ENCODE results near the gene FLRT3.

The FLRT3 gene

GRCh38 chr20:14319704-14320103 lies 17.7 kb downstream of the FLRT3 start:
- 60% methylated on average over 1 of the region's 1 CpG for WGBS (ENCODE audit: insufficient coverage)
- CTCF ChIA-PET, result no interaction called here
- no peaks in the 10 kb centered on the region for H3K36me3 ChIP-seq (ENCODE audit: control insufficient read depth in 4 of 4, insufficient read depth in 4 of 4, low read length in 3 of 4)
- H3K4me1 ChIP-seq (ENCODE audit: control extremely low read depth in 1 of 4, control insufficient read depth in 4 of 4, insufficient read depth in 4 of 4, low read length in 3 of 4), result no peaks in the 10 kb centered on the region
- no peaks in the 10 kb centered on the region for H3K27me3 ChIP-seq (replicated peaks in 2 of 5; ENCODE audit: control insufficient read depth in 4 of 5, insufficient read depth in 5 of 5, low read length in 4 of 5)
- no peaks in the 10 kb centered on the region for H3K9me3 ChIP-seq (ENCODE audit: control extremely low read depth in 1 of 5, control insufficient read depth in 4 of 5, insufficient read depth in 2 of 5, low read depth in 1 of 5, low read length in 4 of 5)
- POLR2A ChIA-PET, result no interaction called here
- no peak overlapping the region for H3K4me3 ChIP-seq (ENCODE audit: control insufficient read depth in 1 of 7, extremely low read depth in 1 of 7, insufficient read depth in 4 of 7, low read depth in 2 of 7, low read length in 6 of 7)
- DNase-seq, result no peak
- H3K27ac ChIP-seq (ENCODE audit: insufficient read depth in 1 of 2, low read depth in 1 of 2, low read length in 2 of 2, poor library complexity in 1 of 2, severe bottlenecking in 2 of 2), result no peak overlapping the region

- ChIA-PET CTCF (no interaction called here), POLR2A (no interaction called here)
- no peaks in the 10 kb centered on the region for H3K9me3 ChIP-seq (ENCODE audit: control extremely low read depth in 1 of 5, control insufficient read depth in 4 of 5, insufficient read depth in 2 of 5, low read depth in 1 of 5, low read length in 4 of 5)
- H3K27me3 ChIP-seq (replicated peaks in 2 of 5; ENCODE audit: control insufficient read depth in 4 of 5, insufficient read depth in 5 of 5, low read length in 4 of 5), result no peaks in the 10 kb centered on the region
- no peak for DNase-seq
- 83% methylated on average over 1 of the region's 2 CpGs for WGBS (ENCODE audit: insufficient coverage)
- no peaks in the 10 kb centered on the region for H3K36me3 ChIP-seq (ENCODE audit: control insufficient read depth in 4 of 4, insufficient read depth in 4 of 4, low read length in 3 of 4)
- no peak overlapping the region for H3K27ac ChIP-seq (ENCODE audit: insufficient read depth in 1 of 2, low read depth in 1 of 2, low read length in 2 of 2, poor library complexity in 1 of 2, severe bottlenecking in 2 of 2)
- no peak overlapping the region for H3K4me3 ChIP-seq (ENCODE audit: control insufficient read depth in 1 of 7, extremely low read depth in 1 of 7, insufficient read depth in 4 of 7, low read depth in 2 of 7, low read length in 6 of 7)
- H3K4me1 ChIP-seq (ENCODE audit: control extremely low read depth in 1 of 4, control insufficient read depth in 4 of 4, insufficient read depth in 4 of 4, low read length in 3 of 4), result no peaks in the 10 kb centered on the region
Measured at GRCh38 chr20:14313341-14314020, 23.9 kb downstream of the FLRT3 start.

- WGBS (ENCODE audit: insufficient coverage), result 100% methylated on average over 1 of the region's 2 CpGs
- no peaks in the 10 kb centered on the region for H3K4me1 ChIP-seq (ENCODE audit: control extremely low read depth in 1 of 4, control insufficient read depth in 4 of 4, insufficient read depth in 4 of 4, low read length in 3 of 4)
- no peak for DNase-seq
- no peaks in the 10 kb centered on the region for H3K27me3 ChIP-seq (replicated peaks in 2 of 5; ENCODE audit: control insufficient read depth in 4 of 5, insufficient read depth in 5 of 5, low read length in 4 of 5)
- H3K36me3 ChIP-seq (ENCODE audit: control insufficient read depth in 4 of 4, insufficient read depth in 4 of 4, low read length in 3 of 4), result no peaks in the 10 kb centered on the region
- no peak overlapping the region for H3K27ac ChIP-seq (ENCODE audit: insufficient read depth in 1 of 2, low read depth in 1 of 2, low read length in 2 of 2, poor library complexity in 1 of 2, severe bottlenecking in 2 of 2)
- ChIA-PET CTCF (no interaction called here), POLR2A (no interaction called here)
- H3K9me3 ChIP-seq (ENCODE audit: control extremely low read depth in 1 of 5, control insufficient read depth in 4 of 5, insufficient read depth in 2 of 5, low read depth in 1 of 5, low read length in 4 of 5), result no peaks in the 10 kb centered on the region
- no peak overlapping the region for H3K4me3 ChIP-seq (ENCODE audit: control insufficient read depth in 1 of 7, extremely low read depth in 1 of 7, insufficient read depth in 4 of 7, low read depth in 2 of 7, low read length in 6 of 7)
Measured at GRCh38 chr20:14312001-14312400, 25.4 kb downstream of the FLRT3 start.

- CTCF ChIA-PET, result no interaction called here
- Histone ChIP-seq H3K4me1 (ENCODE audit: control extremely low read depth in 1 of 4, control insufficient read depth in 4 of 4, insufficient read depth in 4 of 4, low read length in 3 of 4) (no peaks in the 10 kb centered on the region), H3K36me3 (ENCODE audit: control insufficient read depth in 4 of 4, insufficient read depth in 4 of 4, low read length in 3 of 4) (no peaks in the 10 kb centered on the region), H3K27me3 (replicated peaks in 2 of 5; ENCODE audit: control insufficient read depth in 4 of 5, insufficient read depth in 5 of 5, low read length in 4 of 5) (no peaks in the 10 kb centered on the region), H3K4me3 (ENCODE audit: control insufficient read depth in 1 of 7, extremely low read depth in 1 of 7, insufficient read depth in 4 of 7, low read depth in 2 of 7, low read length in 6 of 7) (no peak overlapping the region), H3K9me3 (ENCODE audit: control extremely low read depth in 1 of 5, control insufficient read depth in 4 of 5, insufficient read depth in 2 of 5, low read depth in 1 of 5, low read length in 4 of 5) (no peaks in the 10 kb centered on the region), H3K27ac (ENCODE audit: insufficient read depth in 1 of 2, low read depth in 1 of 2, low read length in 2 of 2, poor library complexity in 1 of 2, severe bottlenecking in 2 of 2) (no peak overlapping the region)
- whole genome bisulfite sequencing (ENCODE audit: insufficient coverage), result 96% methylated on average over 3 of the region's 5 CpGs
- DNase-seq, result no peak
- POLR2A ChIA-PET, result interaction anchor here (0.6 kb wide), 1 partner anchor 748 kb away, joined by 3 read pairs; no protein-coding TSS in a partner anchor
Measured at GRCh38 chr20:14310977-14311627, 26.3 kb downstream of the FLRT3 start.

- CTCF ChIA-PET, result no interaction called here
Measured at GRCh38 chr20:14307956-14308355, 29.5 kb downstream of the FLRT3 start.

GRCh38 chr20:14304472-14304871 lies 32.9 kb downstream of the FLRT3 start:
- no peak overlapping the region for H3K27ac ChIP-seq (ENCODE audit: insufficient read depth in 1 of 2, low read depth in 1 of 2, low read length in 2 of 2, poor library complexity in 1 of 2, severe bottlenecking in 2 of 2)
- CTCF ChIA-PET, result no interaction called here
- no peak for DNase-seq
- no peaks in the 10 kb centered on the region for H3K4me1 ChIP-seq (ENCODE audit: control extremely low read depth in 1 of 4, control insufficient read depth in 4 of 4, insufficient read depth in 4 of 4, low read length in 3 of 4)
- peaks cover 0 to 1% (median 0%) of the 10 kb centered on the region in 5 experiments for H3K9me3 ChIP-seq (ENCODE audit: control extremely low read depth in 1 of 5, control insufficient read depth in 4 of 5, insufficient read depth in 2 of 5, low read depth in 1 of 5, low read length in 4 of 5)
- no peak overlapping the region for H3K4me3 ChIP-seq (ENCODE audit: control insufficient read depth in 1 of 7, extremely low read depth in 1 of 7, insufficient read depth in 4 of 7, low read depth in 2 of 7, low read length in 6 of 7)
- POLR2A ChIA-PET, result no interaction called here
- 80% methylated on average over 1 of the region's 1 CpG for WGBS (ENCODE audit: insufficient coverage)
- no peaks in the 10 kb centered on the region for H3K27me3 ChIP-seq (replicated peaks in 2 of 5; ENCODE audit: control insufficient read depth in 4 of 5, insufficient read depth in 5 of 5, low read length in 4 of 5)
- H3K36me3 ChIP-seq (ENCODE audit: control insufficient read depth in 4 of 4, insufficient read depth in 4 of 4, low read length in 3 of 4), result no peaks in the 10 kb centered on the region

More at GRCh38 chr20:14307956-14308355, 29.5 kb downstream of the FLRT3 start:
- Histone ChIP-seq H3K4me3 (ENCODE audit: control insufficient read depth in 1 of 7, extremely low read depth in 1 of 7, insufficient read depth in 4 of 7, low read depth in 2 of 7, low read length in 6 of 7) (no peak overlapping the region), H3K27ac (ENCODE audit: insufficient read depth in 1 of 2, low read depth in 1 of 2, low read length in 2 of 2, poor library complexity in 1 of 2, severe bottlenecking in 2 of 2) (no peak overlapping the region), H3K9me3 (ENCODE audit: control extremely low read depth in 1 of 5, control insufficient read depth in 4 of 5, insufficient read depth in 2 of 5, low read depth in 1 of 5, low read length in 4 of 5) (no peaks in the 10 kb centered on the region), H3K27me3 (replicated peaks in 2 of 5; ENCODE audit: control insufficient read depth in 4 of 5, insufficient read depth in 5 of 5, low read length in 4 of 5) (no peaks in the 10 kb centered on the region), H3K4me1 (ENCODE audit: control extremely low read depth in 1 of 4, control insufficient read depth in 4 of 4, insufficient read depth in 4 of 4, low read length in 3 of 4) (no peaks in the 10 kb centered on the region), H3K36me3 (ENCODE audit: control insufficient read depth in 4 of 4, insufficient read depth in 4 of 4, low read length in 3 of 4) (no peaks in the 10 kb centered on the region)
- POLR2A ChIA-PET, result interaction anchor here (0.6 kb wide), 1 partner anchor 777 kb away, joined by 3 read pairs; no protein-coding TSS in a partner anchor
- 100% methylated on average over 1 of the region's 2 CpGs for WGBS (ENCODE audit: insufficient coverage)
- DNase-seq, result no peak

GRCh38 chr20:14303651-14304050 lies 33.8 kb downstream of the FLRT3 start:
- Histone ChIP-seq H3K27ac (ENCODE audit: insufficient read depth in 1 of 2, low read depth in 1 of 2, low read length in 2 of 2, poor library complexity in 1 of 2, severe bottlenecking in 2 of 2) (no peak overlapping the region), H3K27me3 (replicated peaks in 2 of 5; ENCODE audit: control insufficient read depth in 4 of 5, insufficient read depth in 5 of 5, low read length in 4 of 5) (no peaks in the 10 kb centered on the region), H3K9me3 (ENCODE audit: control extremely low read depth in 1 of 5, control insufficient read depth in 4 of 5, insufficient read depth in 2 of 5, low read depth in 1 of 5, low read length in 4 of 5) (peaks cover 0 to 1% (median 0%) of the 10 kb centered on the region in 5 experiments), H3K4me1 (ENCODE audit: control extremely low read depth in 1 of 4, control insufficient read depth in 4 of 4, insufficient read depth in 4 of 4, low read length in 3 of 4) (no peaks in the 10 kb centered on the region), H3K4me3 (ENCODE audit: control insufficient read depth in 1 of 7, extremely low read depth in 1 of 7, insufficient read depth in 4 of 7, low read depth in 2 of 7, low read length in 6 of 7) (no peak overlapping the region), H3K36me3 (ENCODE audit: control insufficient read depth in 4 of 4, insufficient read depth in 4 of 4, low read length in 3 of 4) (no peaks in the 10 kb centered on the region)
- DNase-seq, result no peak
- ChIA-PET POLR2A (no interaction called here), CTCF (no interaction called here)
